ENCODE results near the gene ACAP1. TPM values are rescaled to one million over a fixed set of nuclear protein-coding genes. Genes with fewer than 3 reads are reported as not detected.

Gene ACAP1
- total RNA-seq, 1 experiment from 2014 or later, result 8.8 TPM

- TF ChIP-seq ELF1 (IDR thresholded peaks at IDR 0.05; ENCODE audit: borderline replicate concordance, low read depth) (no peak), CEBPB (IDR thresholded peaks at IDR 0.05; ENCODE audit: low read depth) (no peak), SP1 (IDR thresholded peaks at IDR 0.05; ENCODE audit: low read depth) (no peak), FOSL1 (IDR thresholded peaks at IDR 0.05; ENCODE audit: low read depth) (no peak), EGR1 (IDR thresholded peaks at IDR 0.05; ENCODE audit: low read depth) (no peak)
Measured at GRCh38 chr17:7296189-7296861, 40.0 kb upstream of the ACAP1 start (continued).

GRCh38 chr17:7304179-7304578, 32.1 kb upstream of the ACAP1 start:
- POLR2A ChIA-PET, result no interaction called here
- Histone ChIP-seq H3K4me1 (ENCODE audit: control insufficient read depth in 1 of 2, insufficient read depth in 2 of 2, low read length in 2 of 2) (peaks cover 6 to 17% of the 10 kb centered on the region in 2 experiments), H3K4me3 (replicated peaks in 1 of 2; ENCODE audit: low read depth in 1 of 2, low read length in 2 of 2) (no peak overlapping the region), H4K20me1 (ENCODE audit: insufficient read depth) (peaks cover 3% of the 10 kb centered on the region; the same call in 1 of the 2 replicates), H3K27ac (ENCODE audit: low read depth, low read length) (no peak overlapping the region), H3K36me3 (ENCODE audit: control insufficient read depth in 1 of 2, insufficient read depth in 2 of 2, low read length in 2 of 2) (peaks cover 0 to 6% of the 10 kb centered on the region in 2 experiments; a peak in 3 of 4 replicates), H3K27me3 (ENCODE audit: insufficient read depth, low read length) (no peaks in the 10 kb centered on the region), H2AFZ (ENCODE audit: low read depth, low read length, poor library complexity, severe bottlenecking) (no peak overlapping the region), H3K4me2 (ENCODE audit: low read length) (no peak overlapping the region), H3K79me2 (ENCODE audit: insufficient read depth, low read length) (peaks cover 18% of the 10 kb centered on the region), H3K9me3 (ENCODE audit: control insufficient read depth in 1 of 2, insufficient read depth in 1 of 2, low read depth in 1 of 2, low read length in 2 of 2) (no peaks in the 10 kb centered on the region), H3K9me2 (ENCODE audit: insufficient read depth) (no peaks in the 10 kb centered on the region), H3K9ac (ENCODE audit: low read length) (no peak overlapping the region)
- intact Hi-C loops (cut with micrococcal nuclease), result no loop called here
- no peak for DNase-seq (ENCODE audit: low read depth, low spot score)
- RAD21 ChIA-PET (ENCODE audit: low non-redundant PET in 1 of 2, low total read pairs in 2 of 2, uncharacterized antibody in 2 of 2, unreplicated experiment in 2 of 2), result interaction anchor here in 1 of 2 experiments (0.7 kb wide), 1 partner anchor 281 kb away, joined by 3 read pairs; the partner anchor contains the start of gene BCL6B
- BruUV-seq (replicated peaks), result no TSS peak
- CTCF ChIA-PET, result no interaction called here
- no peak for TF ChIP-seq RAD21 (IDR thresholded peaks at IDR 0.05; ENCODE audit: low read depth)
- TF ChIP-seq ZNF274 (IDR thresholded peaks at IDR 0.05; ENCODE audit: low read depth, low read length), result no peak
- TF ChIP-seq TCF7L2 (IDR thresholded peaks at IDR 0.05; ENCODE audit: borderline replicate concordance, extremely low read depth, insufficient read depth, insufficient read length), result no peak
- TF ChIP-seq FOSL1 (IDR thresholded peaks at IDR 0.05; ENCODE audit: low read depth), result no peak
- ATAC-seq, result no peak

Measured in HCT116 (cell line).